NCI-H146 treated with DMSO at 0.1 percent for 48 hours (cell line): ENCODE measurements around the gene STAC2.
A peak's percentile ranks its signal among the peaks of the same experiment; 100 is the strongest.
"Not testable (repeated sequence)": the region's sequence is repeated elsewhere in the genome, so short reads cannot be mapped to it uniquely, and the experiment has no call there.

Experiments
- DNase-seq: peaks from one replicate; lab custom pipeline; 2025; ENCODE audit not compliant: unreplicated experiment; lab: John Stamatoyannopoulos, UW

Gene STAC2, protein sequence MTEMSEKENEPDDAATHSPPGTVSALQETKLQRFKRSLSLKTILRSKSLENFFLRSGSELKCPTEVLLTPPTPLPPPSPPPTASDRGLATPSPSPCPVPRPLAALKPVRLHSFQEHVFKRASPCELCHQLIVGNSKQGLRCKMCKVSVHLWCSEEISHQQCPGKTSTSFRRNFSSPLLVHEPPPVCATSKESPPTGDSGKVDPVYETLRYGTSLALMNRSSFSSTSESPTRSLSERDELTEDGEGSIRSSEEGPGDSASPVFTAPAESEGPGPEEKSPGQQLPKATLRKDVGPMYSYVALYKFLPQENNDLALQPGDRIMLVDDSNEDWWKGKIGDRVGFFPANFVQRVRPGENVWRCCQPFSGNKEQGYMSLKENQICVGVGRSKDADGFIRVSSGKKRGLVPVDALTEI

DNA sequence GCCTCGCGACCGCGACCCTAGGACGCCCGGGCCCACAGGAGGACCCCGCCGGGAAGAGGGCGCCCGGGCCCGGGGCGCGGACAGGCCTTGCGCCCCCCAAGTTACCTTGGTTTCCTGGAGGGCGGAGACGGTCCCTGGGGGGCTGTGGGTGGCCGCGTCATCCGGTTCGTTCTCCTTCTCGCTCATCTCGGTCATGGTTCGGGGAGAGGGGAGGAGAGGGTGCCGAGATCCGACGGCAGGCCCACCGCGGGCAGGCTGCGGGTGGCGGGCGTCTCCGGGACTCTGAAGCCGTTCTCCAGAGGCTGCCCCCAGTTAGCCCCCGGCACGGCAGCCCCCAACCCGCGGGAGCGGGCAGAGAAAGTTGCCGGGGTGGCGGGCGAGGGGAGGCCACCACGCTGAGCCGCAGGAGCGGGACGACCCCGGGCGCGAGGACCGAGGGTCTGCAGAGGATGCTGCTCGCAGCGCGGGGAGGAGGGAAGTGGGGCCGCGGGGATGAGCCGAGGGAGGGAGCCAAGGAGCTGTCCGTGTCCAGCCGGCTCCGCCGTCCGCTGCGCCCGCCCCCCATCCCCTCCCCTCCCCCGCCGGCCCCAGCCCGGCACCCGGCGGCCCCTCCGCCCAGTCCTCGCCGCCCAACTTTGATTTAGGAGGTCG is at the start of gene STAC2:
Gene STAC2, minus strand, starts transcription at position 638 of the 651 bp plus-strand sequence. Its CDS starts 443 bp downstream, at position 195.
- no peak for DNase-seq

DNA sequence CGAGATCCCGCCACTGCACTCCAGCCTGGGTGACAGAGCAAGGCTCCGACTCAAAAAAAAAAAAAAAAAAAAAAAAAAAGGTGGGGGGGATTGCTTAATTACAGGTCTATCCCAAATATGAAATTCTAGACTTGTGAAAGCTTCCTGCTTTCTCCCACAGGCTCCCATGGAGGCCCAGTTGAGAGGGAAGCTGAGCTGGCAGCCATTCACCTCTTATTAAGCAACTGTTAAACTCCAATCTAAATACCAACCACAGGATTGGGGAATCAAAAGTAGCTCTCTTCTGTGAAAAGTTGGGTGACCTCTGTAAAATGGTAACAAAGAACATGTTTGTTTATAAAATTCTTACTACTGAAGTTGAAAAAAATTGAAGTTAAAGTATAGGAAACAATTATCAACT is 45.8 kb upstream of the STAC2 start:
- DNase-seq = no peak

DNA sequence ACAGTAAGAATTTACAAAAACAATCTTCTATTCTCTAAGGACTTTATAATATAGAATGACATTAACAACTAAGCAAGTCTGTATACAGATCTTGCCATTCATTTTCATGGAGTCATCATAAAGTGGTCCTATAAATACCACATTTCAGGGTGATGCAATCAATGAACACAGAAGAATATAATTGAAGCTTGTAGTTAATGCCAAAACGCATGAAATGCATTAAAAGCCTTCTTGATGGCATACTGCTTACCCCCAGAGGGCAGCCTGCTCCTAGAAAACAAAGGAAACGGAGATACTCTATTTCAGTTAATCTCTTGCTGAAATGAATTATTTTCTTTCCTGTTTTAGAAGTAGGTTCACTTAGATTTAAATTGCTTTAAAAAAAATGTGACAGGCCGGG is 45.2 kb upstream of the STAC2 start:
- DNase-seq = no peak

DNA sequence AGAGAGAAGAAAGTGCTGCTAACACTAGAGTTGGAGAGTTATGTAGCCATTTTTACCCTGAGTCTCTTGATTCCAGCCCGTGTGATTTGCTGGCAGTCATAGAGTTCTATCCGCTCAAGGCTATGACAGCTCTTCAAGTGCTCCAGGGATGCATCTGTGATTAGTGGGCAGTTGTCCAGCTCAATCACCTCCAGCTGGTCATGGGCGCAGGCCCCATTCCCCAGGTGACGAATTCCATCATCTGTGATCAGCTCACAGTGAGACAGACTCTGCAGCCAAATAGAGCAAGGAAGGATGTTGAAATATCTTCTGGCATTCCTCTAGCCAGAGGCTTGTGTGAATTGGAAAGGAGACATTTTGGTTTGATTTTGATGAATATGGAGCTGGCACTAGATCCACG is 38.4 kb upstream of the STAC2 start:
- DNase-seq = no peak

DNA sequence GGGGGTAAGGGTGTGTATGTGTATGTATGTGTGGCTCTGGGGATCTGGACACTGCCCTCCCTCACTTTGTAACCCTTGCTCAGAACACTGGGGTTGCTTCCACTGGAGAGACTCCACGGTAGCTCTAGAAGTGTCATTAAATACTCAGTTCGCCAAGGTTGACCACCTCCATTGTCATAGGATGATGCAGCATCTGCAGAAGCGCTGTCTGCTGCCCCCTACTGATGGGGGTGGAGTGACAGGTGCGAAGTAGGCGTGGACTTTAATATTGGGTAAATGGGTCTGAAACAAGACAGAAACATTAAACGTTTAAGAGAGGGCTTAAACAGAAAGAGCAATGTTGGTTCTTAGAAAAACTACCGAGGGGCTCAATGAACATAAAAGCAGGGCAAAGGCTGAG is 35.5 kb upstream of the STAC2 start:
- peak; percentile 17 for DNase-seq

DNA sequence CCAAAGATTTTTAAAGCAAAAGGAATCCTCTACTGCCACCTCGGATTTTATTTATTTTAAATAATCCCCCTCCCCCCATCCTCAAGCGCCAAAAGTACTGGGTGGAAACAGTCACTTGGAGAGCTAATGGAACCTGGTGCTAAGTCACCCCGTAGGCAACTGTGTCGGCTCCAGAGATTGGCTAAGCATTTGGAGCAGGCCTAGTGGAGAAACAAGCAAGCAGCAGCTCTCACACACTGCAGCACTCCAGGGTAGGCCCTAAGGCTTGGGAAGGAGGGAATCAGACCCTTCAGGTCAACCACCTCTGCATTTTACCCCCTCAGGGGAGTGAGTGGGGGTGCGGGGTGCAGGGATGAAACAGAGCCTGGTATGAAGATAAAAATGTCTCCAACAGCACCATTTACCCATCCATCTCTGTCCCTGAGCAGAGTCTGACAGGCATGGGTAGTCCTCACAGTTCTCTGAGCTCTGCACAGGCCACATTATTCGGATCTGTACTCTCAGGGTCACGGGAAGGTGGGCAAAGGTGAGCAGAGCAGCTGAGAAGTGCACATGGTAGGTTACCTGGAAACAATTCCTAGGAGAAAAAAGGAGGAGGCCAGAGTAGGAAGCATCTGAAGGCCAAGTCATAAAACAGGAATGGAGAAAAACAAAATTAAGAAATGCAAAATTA is 27.2 kb upstream of the STAC2 start:
- no peak for DNase-seq

DNA sequence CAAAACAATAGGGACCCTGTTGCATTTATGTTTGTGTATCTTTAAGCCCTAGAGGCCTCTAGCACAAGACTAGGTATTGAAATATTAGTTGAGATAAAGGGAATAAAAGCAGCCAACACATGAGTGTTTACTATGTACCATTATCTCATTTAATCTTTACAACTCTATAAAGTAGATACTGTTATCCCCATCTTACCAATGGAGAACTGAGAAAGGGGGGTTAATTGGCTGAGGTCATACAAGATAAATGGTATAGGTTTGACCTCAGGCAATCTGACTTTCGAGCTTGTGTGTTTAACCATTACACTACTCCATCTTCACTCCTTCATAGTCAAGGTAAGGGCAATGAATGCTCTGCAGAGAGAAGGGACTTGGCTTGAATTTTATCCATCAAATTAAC is 26.3 kb upstream of the STAC2 start:
- no peak for DNase-seq

DNA sequence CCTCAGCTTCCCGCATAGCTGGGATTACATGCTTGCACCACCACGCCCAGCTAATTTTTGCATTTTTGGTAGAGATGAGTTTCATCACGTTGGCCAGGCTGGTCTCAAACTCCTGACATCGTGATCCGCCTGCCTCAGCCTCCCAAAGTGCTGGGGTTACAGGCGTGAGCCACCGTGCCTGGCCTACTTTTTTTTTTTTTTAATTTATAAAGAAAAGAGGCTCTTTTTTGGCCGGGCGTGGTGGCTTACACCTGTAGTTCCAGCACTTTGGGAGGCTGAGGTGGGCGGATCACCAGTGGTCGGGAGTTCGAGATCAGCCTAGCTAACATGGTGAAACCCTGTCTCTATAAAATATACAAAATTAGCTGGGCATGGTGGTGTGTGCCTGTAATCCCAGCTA is 24.3 kb upstream of the STAC2 start:
- DNase-seq = not testable (repeated sequence)

DNA sequence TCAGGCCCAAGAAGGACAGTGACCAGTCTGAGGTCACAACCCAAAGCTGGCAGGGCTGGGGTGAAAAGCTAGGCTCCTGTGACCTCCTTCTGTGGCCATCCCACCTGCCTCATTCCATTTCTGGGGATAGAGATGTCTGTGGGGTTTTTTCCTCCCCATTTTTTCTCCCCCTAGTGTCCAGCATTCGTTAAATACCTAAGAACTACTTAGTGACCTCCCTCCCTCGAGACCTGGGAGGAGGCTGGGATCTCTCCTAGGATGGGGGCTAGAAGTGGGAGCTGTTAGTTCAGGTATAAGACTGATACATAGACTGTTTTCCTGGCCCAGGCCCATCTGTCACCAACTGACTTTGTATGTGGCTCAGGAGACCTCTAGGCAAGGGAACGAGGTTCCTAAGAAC is 20.5 kb upstream of the STAC2 start:
- no peak for DNase-seq

DNA sequence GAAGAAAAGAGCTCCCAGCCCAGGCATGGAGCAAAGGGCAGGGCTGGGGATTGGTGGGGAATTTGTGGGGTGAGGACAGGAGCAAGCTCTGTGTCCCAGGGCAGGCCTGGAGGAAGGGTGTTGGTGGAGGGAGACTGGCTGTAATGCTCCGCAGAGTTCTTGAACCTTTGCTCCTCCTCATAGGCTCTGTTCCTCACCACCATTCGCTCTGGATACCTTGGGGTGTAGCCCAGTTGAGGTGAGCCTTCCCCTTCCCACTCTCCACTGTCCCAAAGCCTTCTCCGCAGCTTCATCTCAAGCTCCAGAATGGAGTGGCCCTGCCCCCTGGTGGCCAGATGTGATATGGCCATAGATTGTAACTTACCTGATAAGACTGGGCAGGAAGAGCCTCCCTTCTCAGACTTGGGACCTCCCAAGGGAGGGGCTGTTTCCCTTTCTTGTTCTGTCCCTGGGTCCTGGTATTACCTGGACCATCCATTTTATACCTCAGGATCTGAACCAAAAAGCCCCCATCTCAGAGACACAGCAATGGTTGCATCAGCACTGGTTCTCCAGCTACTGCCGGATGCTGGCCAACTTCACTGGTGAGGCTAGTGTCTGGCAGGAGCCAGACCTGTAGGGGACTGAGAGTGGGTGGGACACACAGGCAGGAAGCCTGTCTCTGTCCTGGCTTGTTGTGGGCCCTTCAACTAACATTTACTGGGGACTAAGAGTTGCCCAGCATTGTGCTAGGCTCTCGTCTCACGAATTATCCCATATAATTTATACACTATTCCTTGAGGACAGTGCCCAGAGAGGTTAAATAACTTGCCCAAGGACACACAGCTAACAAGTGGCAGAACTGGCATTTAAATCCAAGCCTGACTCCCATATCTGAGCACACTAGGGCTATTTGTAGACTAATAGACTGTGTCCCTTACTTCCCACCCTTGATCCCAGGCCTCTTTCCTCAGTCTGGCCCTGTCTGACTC is 19.1 kb upstream of the STAC2 start:
- DNase-seq = peak; percentile 59

DNA sequence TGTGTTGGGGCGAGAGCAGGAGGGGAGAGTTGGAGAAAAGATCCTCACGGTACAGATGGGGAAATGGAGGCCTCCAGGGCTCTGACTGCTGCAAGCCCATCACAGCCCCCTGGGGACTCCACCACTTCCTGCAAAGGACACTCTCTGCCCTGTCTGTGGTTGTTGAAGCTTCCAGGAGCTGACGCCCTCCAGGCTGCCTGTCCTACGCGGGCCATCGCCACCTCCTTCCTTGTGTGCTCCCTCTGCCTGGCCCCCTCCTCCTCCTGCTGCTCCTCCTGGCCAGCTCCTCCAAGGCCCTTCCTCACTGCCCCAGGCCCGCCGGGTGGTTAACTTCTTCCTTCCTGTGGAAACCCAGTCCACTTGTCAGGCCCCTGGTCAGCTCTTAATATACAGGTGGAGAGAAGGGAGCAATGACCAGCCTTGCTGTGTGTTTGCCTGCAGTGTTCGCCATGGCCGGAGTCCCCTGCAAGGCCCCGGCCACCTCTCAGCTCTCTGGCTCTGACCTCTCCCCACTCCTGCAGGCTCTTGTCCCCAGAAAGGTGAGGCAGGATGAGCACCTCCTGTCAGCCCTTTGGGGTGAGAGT is 18.4 kb upstream of the STAC2 start:
- DNase-seq = no peak

DNA sequence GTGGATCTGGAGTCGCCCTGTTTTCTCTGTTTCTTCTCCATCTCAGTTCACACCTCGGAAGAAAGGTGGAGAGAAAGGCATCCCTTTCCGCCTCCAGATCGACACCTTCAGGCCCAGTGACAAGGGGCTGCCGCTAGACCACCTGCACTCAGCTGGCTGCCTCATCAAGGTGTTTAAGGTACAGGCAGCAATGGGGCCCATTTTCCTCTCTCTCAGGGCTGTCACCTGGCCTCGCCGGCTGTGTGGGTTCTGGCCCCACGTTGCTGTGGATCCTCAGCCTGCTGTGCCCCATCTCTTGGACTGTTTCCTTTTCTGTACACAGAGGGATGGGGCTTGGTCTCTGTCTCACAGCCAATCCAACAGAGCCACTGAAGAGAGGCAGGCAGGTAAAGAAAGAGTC is 17.4 kb upstream of the STAC2 start:
- no peak for DNase-seq

DNA sequence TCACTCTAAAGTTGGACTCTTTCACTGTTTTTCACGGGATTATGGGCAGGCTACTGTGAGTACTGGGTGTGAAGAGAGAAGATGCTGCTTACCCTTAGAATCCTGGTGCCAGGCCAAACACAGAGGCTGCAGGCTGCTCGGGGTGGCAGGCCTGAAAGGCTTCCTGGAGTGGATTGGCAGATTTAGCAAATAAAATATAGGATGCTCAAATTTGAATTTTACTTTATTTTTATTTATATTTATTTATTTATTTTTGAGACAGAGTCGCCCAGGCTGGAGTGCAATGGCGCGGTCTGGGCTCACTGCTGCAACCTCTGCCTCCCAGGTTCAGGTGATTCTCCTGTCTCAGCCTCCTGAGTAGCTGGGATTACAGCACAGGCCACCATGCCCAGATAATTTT is 14.9 kb upstream of the STAC2 start:
- no peak for DNase-seq

DNA sequence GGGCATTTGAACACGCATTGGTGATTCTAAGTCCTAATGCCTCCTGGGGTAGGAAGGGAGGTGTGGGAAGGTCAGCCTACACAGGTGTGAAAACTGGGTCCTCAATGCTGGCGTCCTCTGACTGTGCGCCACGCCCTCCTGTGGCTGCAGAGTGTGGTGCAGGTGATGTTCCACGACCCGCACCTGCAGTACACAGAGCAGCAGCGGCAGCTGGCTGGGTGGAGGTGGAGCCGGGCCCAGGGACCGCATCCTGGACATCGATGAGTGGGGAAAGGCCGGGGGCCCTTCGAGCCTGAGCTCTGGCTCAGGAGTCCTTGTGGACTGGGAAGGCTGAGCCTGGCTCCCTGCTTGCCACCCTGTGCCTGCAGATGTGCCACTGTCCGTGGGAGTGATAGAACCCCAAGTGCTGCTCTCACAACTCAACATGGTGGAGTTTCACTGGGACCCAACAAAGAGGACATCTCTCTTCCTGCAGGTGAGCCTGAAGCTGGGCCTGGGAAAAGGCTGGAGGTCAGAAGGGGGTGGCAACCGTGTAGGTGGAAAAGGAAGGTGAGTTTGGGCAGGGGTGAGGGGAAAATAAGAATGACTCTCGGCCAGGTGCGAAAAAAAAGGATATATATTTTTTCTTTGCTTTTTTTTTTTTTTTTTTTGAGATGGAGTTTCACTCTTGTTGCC is 14.0 kb upstream of the STAC2 start:
- peak; percentile 28 for DNase-seq

DNA sequence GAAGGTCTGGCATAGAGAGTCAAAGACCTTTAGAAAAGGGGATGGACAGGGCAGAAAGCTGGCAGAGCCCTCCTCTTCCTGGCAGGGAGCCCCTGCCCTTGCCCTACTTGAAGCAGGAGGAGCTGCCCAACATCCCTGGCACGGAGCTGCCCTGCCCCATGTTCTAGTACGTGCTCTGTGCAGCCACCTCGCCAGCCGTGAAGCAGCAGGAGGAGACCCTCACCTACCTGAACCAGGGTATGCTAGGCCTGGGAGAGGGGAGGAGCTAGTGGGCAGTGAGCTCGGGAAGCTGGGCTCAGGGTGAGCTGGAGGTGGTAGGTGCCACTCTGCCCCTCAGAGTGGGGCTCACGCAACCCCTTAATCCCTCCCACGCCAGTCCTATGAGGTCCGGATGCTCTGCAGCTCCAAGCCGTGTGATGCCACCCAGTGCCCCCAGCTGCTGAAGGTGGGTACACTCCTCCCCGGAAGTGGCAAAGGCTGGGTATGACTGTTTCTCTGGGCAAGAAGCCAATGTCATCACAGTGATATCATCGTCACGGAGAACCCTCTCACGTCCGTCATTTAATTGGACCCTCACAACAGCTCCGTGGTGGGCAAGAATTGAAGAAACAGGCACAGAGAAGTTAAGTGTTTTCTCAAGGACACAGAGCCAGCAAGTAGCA is 12.7 kb upstream of the STAC2 start:
- no peak for DNase-seq

DNA sequence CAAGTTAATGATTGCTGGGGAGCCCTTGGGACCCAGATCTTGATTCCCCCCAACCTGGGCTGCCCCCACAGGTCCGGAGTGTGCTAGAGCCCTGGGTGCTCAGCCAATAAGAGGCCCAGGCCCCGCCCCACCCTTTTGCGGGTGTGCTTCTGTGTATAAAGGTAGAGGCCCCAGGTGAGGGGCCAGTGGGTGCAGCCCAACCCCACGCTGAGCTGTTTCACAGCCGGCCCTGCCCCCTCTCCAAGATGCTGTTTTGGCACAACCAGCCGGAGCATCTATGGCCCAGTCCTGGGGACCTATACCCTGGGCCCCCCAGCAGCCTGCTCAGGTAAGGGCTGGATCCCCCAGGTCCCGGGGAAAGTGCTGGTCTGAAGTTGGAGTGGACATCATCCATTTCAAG is 11.8 kb upstream of the STAC2 start:
- DNase-seq = no peak

DNA sequence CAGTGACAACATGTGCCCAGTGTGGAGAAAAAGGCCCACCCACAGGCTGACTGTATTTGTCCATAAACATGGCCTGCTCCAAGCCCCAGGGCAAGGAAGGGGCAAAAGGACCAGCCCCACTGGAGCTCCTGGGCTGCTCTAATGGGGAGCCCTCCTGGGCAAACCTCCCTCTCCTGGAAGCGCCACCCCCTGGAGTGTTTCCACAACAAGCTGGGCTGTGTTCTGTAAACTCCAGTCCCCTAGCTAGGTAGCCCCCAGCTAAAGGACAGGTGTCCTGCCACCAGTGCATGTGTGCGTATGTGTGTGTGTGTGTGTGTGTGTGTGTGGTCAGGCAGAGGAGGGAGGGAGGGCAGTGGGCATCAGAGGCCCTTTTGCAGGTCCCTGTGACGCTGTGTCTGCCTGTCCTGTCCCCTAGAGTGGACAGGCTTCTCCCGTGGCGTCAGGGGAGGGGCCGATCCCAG is 11.3 kb upstream of the STAC2 start:
- peak; percentile 74 for DNase-seq

DNA sequence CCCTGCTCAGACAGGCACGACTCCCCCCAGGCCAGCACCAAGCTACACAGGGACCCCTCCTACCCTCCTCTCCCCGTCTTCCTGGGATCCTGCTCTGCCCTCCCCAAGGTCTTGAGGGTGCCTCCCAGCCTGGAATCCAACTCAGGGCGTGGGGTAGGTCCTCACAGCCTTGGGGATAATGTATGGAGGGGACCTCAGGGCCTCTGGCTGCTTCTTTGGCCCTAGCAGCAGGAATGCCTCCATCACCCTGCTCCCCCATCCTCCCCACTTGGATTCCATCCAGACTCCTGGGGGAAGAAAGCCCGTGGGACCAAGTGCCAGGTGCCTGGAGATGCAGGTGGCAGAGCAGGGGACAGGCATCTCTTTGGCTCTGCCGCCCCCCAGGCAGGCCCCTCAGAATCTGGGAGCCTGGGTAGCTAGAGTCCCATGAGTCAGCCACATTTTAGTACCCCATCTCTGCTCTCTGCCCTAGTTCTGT is 10.7 kb upstream of the STAC2 start:
- no peak for DNase-seq
